ENCODE results near the gene SCP2D1.
A peak's percentile ranks its signal among the peaks of the same experiment; 100 is the strongest.
"Not testable (repeated sequence)": the region's sequence is repeated elsewhere in the genome, so short reads cannot be mapped to it uniquely, and the experiment has no call there.

Gene SCP2D1

DNA sequence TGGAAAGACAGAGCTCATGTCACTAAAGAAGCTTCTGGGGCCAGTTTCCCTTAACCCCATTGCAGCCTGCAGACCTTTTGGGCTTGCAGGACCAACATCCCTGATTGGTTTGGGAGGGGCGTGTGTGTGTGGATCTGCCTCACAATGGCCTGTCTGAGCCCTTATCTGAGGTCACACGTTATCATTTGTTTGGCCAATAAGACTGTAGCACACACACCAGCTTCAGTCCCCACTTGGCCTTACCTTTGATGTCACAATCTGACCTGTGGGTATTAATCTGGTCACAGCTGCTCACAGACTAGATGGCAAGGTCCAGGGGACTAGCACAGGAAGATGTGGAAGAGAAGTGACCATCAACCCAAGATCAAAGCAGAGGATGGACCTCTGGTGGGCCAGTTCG, at the start of gene SCP2D1:
TSS of gene SCP2D1 (plus strand) at position 301 of the 400 bp plus-strand sequence. CDS start at position 334, 33 bp downstream.
- no peak for DNase-seq (ENCODE audit: low spot score)

DNA sequence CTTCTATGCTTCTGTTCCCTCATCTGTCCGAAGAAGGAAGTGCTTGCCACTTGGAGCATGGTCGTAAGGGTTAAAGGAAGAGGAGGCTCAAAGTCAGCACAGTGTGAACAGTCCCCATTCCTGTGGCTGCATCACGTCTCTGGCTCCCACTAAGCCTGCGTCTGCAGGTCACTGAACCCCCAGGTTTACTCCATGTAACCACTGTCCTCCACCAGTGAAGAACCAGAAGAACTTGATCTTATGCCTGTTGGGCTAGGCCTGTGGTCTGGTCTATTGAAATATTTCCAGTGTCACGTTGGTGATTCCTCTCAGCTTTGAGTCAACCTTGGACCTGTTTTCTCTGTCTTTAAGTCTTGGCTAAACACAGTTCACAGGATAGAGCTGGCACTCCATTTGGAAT, 45.9 kb upstream of the SCP2D1 start:
- DNase-seq (ENCODE audit: low spot score): no peak

DNA sequence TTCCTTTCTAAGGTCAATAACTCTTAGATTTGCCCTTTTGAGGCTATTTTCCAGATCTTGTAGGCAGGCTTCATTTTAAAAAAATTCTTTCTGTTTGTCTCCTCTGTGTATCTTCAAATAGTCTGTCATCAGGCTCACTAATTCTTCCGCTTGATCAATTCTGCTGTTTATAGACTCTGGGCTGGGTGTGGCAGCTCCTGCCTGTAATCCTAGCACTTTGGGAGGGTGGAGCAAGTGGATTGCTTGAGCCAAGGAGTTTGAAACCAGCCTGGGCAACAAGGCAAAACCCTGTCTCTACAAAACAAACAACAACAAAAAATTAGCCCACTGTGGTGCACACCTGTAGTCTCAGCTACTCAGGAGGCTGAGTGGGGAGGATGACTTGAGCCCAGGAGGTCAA, 40.0 kb upstream of the SCP2D1 start:
- no peak for DNase-seq (ENCODE audit: low spot score)

DNA sequence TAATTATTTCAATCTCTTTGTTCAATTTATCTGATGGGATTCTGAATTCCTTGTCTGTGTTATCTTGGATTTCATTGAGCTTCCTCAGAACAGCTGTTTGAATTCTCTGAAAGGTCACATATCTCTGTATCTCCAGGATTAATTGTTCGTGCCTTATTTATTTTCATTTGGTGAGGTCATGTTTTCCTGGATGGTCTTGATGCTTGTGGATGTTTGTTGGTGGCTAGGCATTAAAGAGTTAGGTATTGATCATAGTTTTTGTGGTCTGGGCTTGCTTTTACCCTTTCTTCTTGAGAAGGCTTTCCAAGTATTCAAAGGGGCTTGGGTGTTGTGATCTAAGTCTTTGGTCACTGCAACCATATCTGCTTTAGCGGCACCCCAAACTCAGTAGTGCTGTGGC, 39.4 kb upstream of the SCP2D1 start:
- DNase-seq (ENCODE audit: low spot score): no peak

- no peak for DNase-seq (ENCODE audit: low spot score)
These were observed 38.0 kb upstream of the SCP2D1 start for GRCh38 chr20:18775633-18776032.

GRCh38 chr20:18778690-18779392, 34.7 kb upstream of the SCP2D1 start:
- DNase-seq (ENCODE audit: low spot score): no peak

DNA sequence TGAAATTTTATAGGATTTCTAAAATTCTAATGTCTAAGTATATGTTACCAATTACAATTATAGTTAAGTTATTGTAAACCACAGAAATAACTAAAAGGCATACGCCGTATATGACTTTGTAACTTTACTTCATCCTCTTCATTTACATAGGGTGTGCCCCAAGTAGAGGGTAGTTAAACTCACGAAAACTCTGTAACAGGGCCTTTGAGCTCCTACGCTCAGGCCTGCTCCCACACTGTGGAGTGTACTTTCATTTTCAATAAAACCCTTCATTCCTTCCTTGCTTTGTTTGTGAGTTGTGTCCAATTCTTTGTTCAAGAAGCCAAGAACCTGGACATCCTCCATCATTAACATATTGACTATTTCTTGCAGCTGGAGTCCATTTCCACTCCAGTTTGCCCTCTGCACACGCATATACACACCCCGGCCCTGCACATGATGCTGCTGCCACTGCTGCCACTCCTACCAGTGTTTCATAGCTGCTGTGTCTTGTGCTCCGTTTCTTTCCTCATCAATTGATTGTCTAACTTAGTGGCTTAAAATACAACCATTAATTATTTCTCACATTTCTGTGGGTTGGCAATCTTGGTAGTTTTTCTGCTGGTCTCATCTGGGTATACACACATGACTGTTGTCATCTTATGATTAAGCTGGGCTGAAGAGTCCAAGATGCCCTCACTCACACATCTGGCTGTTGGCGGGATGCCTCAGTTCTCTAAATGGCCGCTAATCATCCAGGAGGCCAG, 33.0 kb upstream of the SCP2D1 start:
- no peak for DNase-seq (ENCODE audit: low spot score)

- no peak for DNase-seq (ENCODE audit: low spot score)
These were observed 32.1 kb upstream of the SCP2D1 start for GRCh38 chr20:18781509-18781908.

- DNase-seq (ENCODE audit: low spot score): no peak
These were observed 30.1 kb upstream of the SCP2D1 start for GRCh38 chr20:18783385-18783959.

DNA sequence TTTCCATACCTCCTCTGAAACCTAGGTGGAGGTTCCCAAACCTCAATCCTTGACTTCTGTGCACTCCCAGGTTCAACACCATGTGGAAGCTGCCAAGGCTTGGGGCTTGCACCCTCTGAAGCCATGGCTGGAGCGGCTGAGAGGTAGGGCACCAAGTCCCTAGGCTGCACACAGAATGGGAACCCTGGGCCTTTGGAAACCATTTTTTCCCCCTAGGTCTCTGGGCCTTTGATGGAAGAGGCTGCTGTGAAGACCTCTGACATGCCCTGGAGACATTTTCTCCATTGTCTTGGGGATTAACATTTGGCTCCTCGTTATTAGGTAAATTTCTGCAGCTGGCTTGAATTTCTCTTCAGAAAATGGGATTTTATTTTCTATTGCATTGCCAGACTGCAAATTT, 26.5 kb upstream of the SCP2D1 start:
- not testable (repeated sequence) for DNase-seq (ENCODE audit: low spot score)

- no peak for DNase-seq (ENCODE audit: low spot score)
These were observed 25.6 kb upstream of the SCP2D1 start for GRCh38 chr20:18788021-18788420.

DNA sequence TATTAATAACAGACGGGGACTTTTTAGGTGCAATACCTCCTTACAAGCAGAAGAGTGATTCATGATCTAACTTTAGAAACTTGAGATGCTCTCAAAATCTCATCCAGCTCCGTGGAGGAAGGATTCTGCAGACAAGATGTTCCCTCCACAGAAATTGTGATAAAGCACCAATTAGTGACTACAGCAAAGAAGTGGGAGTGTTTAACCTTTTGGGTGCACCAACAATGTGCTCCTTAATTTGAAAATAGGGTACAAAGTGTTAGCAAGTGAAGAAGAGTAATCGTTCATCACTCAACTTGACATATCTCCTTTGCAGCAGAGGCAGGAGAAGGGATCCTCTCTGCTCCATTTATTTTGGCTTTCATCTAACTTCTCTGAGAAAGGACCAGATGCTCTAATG, 22.8 kb upstream of the SCP2D1 start:
- no peak for DNase-seq (ENCODE audit: low spot score)

GRCh38 chr20:18793625-18794427, 19.8 kb upstream of the SCP2D1 start:
- DNase-seq (ENCODE audit: low spot score): peak; percentile 93

- DNase-seq (ENCODE audit: low spot score): no peak
These were observed 19.2 kb upstream of the SCP2D1 start for GRCh38 chr20:18794428-18794787.

DNA sequence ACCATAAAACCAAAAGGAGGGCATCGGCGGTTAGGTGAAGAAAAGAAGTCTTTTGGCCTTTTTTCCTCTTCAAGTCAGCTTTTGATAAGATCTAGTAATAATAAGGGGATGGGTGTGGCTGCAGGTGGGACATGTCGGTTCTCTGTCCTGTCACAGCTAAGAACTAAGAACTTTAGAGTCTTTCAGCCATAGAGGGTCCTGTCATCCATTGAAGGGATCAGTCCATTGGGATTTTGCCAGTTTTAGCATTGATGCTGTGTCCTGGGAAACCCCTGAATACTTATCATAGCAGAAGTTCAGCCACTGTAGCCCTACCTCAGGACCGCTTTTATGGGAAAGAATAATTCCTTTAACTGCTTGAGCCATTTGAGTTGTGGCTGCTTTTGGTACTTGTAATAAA, 18.2 kb upstream of the SCP2D1 start:
- DNase-seq (ENCODE audit: low spot score): no peak

GRCh38 chr20:18796282-18796833, 17.2 kb upstream of the SCP2D1 start:
- DNase-seq (ENCODE audit: low spot score): no peak

GRCh38 chr20:18801516-18801915, 12.1 kb upstream of the SCP2D1 start:
- no peak for DNase-seq (ENCODE audit: low spot score)

DNA sequence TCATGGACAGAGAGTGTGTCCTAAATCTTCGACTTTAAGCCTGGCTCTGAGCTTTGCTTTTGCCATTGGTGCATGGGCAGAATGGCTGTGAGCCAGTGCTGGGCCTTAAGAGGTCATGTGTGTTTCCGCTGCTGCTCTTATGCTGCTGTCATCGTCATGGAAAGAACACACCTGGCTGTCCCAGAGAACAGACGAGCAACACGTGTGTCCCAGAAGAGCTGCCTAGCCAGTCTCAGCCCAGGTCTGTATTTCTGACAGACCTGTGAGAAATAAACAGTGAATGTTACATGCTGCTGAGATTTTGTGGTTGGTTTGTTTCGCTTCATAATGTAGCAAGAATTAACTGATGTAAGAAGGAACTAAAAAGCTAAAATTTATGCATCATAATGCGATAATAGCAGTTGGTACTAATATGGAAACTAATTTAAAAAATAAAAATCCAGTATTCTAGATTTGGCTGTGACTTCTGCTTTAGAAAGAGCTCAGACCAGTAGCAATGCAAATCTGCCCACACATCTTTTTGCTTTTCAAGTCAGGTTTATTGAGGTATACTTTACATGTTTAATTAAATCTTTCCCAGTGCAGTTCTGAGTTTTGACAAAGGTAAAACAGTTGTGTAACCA, 11.5 kb upstream of the SCP2D1 start:
- no peak for DNase-seq (ENCODE audit: low spot score)

DNA sequence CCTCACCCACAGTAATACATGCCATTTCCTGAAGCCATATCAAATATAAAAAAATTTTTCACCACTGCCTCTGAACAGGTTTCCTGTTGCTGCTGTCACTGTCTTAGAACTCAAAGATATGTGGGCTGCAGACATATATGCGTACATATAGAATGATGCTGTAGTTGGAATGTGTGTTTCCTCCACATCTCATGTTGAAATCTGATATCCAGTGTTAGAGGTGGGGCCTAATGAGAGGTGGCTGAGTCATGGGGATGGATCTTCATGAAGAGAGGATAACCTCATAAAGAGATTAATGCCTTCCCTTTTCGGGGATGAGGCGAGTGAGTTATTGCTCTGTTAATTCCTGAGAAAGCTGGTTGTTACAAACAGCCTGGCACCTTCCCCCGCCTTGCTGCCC, 7.7 kb upstream of the SCP2D1 start:
- no peak for DNase-seq (ENCODE audit: low spot score)

DNA sequence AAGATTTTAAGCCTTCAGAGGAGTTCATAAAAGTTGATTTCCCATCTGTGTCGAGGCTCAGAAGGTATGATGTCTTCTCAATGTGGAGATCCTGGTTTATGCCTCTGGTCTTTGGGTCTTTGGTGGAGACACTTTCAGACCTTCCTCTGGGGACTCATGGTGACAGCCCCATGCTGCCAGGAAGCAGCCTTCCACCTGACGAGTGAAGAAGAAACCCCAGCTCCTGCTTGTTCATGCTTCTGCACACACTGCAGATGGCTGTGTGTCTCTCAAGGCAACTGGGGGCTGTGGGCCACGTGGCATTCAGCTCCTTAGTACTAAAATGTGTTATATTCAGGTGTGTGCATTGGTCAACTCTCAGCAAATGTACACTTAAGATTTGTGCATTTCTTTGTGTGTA, 4.9 kb upstream of the SCP2D1 start:
- DNase-seq (ENCODE audit: low spot score): no peak

GRCh38 chr20:18811186-18811585, 2.4 kb upstream of the SCP2D1 start:
- no peak for DNase-seq (ENCODE audit: low spot score)

GRCh38 chr20:18811904-18812303, 1.7 kb upstream of the SCP2D1 start:
- DNase-seq (ENCODE audit: low spot score): no peak

All from GM03348 (cell line).